ENCODE data around the gene FAF2. TPM values are rescaled to one million over a fixed set of nuclear protein-coding genes. Genes with fewer than 3 reads are reported as not detected.

Gene FAF2
- total and polyA plus RNA-seq, 10 of the 15 experiments (the other 5 are each of a cell fraction or from before 2014, with no cell fraction given), result 19.0 to 45.1 (median 35.6) TPM

GRCh38 chr5:176427971-176428370 lies 20.2 kb upstream of the FAF2 start:
- ChIA-PET RAD21 (ENCODE audit: unreplicated experiment) (no interaction called here), SMC1A (ENCODE audit: uncharacterized antibody, unreplicated experiment) (no interaction called here), POLR2A (no interaction called here), CTCF (no interaction called here)
- Histone ChIP-seq H3K36me3 (ENCODE audit: control insufficient read depth in 2 of 2, insufficient read depth in 2 of 2, low read length in 1 of 2) (no peaks in the 10 kb centered on the region), H3K79me2 (ENCODE audit: control insufficient read depth, insufficient read depth, low read length) (no peaks in the 10 kb centered on the region), H4K20me1 (ENCODE audit: control insufficient read depth, insufficient read depth) (no peaks in the 10 kb centered on the region), H3K4me2 (ENCODE audit: control insufficient read depth, insufficient read depth) (no peak overlapping the region), H2AFZ (ENCODE audit: control insufficient read depth, low read depth, low read length) (no peak overlapping the region), H3K27me3 (replicated peaks in 1 of 2; ENCODE audit: control insufficient read depth in 2 of 2, insufficient read depth in 2 of 2, low read length in 1 of 2) (no peaks in the 10 kb centered on the region), H3K9ac (ENCODE audit: control insufficient read depth, insufficient read depth, low read length) (no peak overlapping the region), H3K27ac (ENCODE audit: control insufficient read depth, insufficient read depth) (no peak overlapping the region), H3K4me3 (no peak overlapping the region), H3K4me1 (ENCODE audit: control insufficient read depth, insufficient read depth, low read length) (no peaks in the 10 kb centered on the region), H3K9me3 (replicated peaks; ENCODE audit: control insufficient read depth, insufficient read depth, low read length) (no peaks in the 10 kb centered on the region; the same call in 2 of the 3 replicates)
- no peak for TF ChIP-seq NRF1 (conservative IDR thresholded peaks at IDR 0.05; ENCODE audit: low read depth, low read length)
- TF ChIP-seq MYC (IDR thresholded peaks at IDR 0.05; ENCODE audit: insufficient read depth, insufficient read length, insufficient replicate concordance, low read length, severe bottlenecking), result no peak
- TF ChIP-seq, protein P1, sequence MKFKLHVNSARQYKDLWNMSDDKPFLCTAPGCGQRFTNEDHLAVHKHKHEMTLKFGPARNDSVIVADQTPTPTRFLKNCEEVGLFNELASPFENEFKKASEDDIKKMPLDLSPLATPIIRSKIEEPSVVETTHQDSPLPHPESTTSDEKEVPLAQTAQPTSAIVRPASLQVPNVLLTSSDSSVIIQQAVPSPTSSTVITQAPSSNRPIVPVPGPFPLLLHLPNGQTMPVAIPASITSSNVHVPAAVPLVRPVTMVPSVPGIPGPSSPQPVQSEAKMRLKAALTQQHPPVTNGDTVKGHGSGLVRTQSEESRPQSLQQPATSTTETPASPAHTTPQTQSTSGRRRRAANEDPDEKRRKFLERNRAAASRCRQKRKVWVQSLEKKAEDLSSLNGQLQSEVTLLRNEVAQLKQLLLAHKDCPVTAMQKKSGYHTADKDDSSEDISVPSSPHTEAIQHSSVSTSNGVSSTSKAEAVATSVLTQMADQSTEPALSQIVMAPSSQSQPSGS (IDR thresholded peaks at IDR 0.05; ENCODE audit: low read length), result no peak
- TF ChIP-seq, protein P2, sequence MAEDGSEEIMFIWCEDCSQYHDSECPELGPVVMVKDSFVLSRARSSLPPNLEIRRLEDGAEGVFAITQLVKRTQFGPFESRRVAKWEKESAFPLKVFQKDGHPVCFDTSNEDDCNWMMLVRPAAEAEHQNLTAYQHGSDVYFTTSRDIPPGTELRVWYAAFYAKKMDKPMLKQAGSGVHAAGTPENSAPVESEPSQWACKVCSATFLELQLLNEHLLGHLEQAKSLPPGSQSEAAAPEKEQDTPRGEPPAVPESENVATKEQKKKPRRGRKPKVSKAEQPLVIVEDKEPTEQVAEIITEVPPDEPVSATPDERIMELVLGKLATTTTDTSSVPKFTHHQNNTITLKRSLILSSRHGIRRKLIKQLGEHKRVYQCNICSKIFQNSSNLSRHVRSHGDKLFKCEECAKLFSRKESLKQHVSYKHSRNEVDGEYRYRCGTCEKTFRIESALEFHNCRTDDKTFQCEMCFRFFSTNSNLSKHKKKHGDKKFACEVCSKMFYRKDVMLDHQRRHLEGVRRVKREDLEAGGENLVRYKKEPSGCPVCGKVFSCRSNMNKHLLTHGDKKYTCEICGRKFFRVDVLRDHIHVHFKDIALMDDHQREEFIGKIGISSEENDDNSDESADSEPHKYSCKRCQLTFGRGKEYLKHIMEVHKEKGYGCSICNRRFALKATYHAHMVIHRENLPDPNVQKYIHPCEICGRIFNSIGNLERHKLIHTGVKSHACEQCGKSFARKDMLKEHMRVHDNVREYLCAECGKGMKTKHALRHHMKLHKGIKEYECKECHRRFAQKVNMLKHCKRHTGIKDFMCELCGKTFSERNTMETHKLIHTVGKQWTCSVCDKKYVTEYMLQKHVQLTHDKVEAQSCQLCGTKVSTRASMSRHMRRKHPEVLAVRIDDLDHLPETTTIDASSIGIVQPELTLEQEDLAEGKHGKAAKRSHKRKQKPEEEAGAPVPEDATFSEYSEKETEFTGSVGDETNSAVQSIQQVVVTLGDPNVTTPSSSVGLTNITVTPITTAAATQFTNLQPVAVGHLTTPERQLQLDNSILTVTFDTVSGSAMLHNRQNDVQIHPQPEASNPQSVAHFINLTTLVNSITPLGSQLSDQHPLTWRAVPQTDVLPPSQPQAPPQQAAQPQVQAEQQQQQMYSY (CRISPR knock-in tag; IDR thresholded peaks at IDR 0.05), result no peak
- no peak for TF ChIP-seq MAX (IDR thresholded peaks at IDR 0.05; ENCODE audit: low read depth, low read length)
- no peak for TF ChIP-seq BCL11A (IDR thresholded peaks at IDR 0.05; ENCODE audit: low read depth, low read length)
- TF ChIP-seq ZNF24 (IDR thresholded peaks at IDR 0.05), result no peak
- no peak for TF ChIP-seq JUND (IDR thresholded peaks at IDR 0.05; ENCODE audit: low read depth, low read length)
- no peak for TF ChIP-seq WRNIP1 (IDR thresholded peaks at IDR 0.05; ENCODE audit: borderline replicate concordance, low read depth, low read length)
- no peak for TF ChIP-seq SUPT20H (IDR thresholded peaks at IDR 0.05; ENCODE audit: borderline replicate concordance, control insufficient read depth, low read depth, low read length)
- TF ChIP-seq POLR2A (IDR thresholded peaks at IDR 0.05; ENCODE audit: low read depth, low read length), result no peak
- TF ChIP-seq, protein P3, sequence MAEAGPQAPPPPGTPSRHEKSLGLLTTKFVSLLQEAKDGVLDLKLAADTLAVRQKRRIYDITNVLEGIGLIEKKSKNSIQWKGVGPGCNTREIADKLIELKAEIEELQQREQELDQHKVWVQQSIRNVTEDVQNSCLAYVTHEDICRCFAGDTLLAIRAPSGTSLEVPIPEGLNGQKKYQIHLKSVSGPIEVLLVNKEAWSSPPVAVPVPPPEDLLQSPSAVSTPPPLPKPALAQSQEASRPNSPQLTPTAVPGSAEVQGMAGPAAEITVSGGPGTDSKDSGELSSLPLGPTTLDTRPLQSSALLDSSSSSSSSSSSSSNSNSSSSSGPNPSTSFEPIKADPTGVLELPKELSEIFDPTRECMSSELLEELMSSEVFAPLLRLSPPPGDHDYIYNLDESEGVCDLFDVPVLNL (IDR thresholded peaks at IDR 0.05; ENCODE audit: low read depth, low read length), result no peak
- TF ChIP-seq RAD51 (IDR thresholded peaks at IDR 0.05), result no peak
- TF ChIP-seq ZNF274 (IDR thresholded peaks at IDR 0.05; ENCODE audit: insufficient read depth, insufficient read length), result no peak
- TF ChIP-seq YY1 (IDR thresholded peaks at IDR 0.05; ENCODE audit: low read depth, low read length), result no peak
- TF ChIP-seq SMAD5 (IDR thresholded peaks at IDR 0.05; ENCODE audit: low read depth), result no peak
- FAIRE-seq (no peak), DNase-seq (ENCODE audit: low read depth, low spot score) (no peak), ATAC-seq (no peak)
- intact Hi-C loops (cut with micrococcal nuclease; ENCODE audit: unreplicated experiment) (no loop called here), in situ Hi-C loops (cut with MboI) (no loop called here)
- no TSS peak for BruUV-seq (replicated peaks)
- 49% methylated on average over 4 of the region's 4 CpGs for WGBS (ENCODE audit: insufficient coverage, insufficient replicate concordance, low lambda C conversion rate, missing lambda C conversion rate)

Measured in GM12878 (cell line).